IPS-11a (cell line): Measurements from ENCODE around the gene MOCOS.
"Not testable (repeated sequence)": the region's sequence is repeated elsewhere in the genome, so short reads cannot be mapped to it uniquely, and the experiment has no call there.

Experiments
- H3K4me3 ChIP-seq: one replicate; pipeline ENCODE4 v1.5.1; 2013; ENCODE audit warnings: low read depth, low read length, control low read depth

Gene MOCOS

GRCh38 chr18:36197511-36198166 is 10.3 kb downstream of the MOCOS start:
- H3K4me3 ChIP-seq = no peak overlapping the region

GRCh38 chr18:36199691-36200295 is 12.5 kb downstream of the MOCOS start:
- H3K4me3 ChIP-seq = no peak overlapping the region

GRCh38 chr18:36200354-36200771 is 13.1 kb downstream of the MOCOS start:
- no peak overlapping the region for H3K4me3 ChIP-seq

GRCh38 chr18:36201765-36202164 is 14.5 kb downstream of the MOCOS start:
- no peak overlapping the region for H3K4me3 ChIP-seq

- H3K4me3 ChIP-seq = no peak overlapping the region
Observed at GRCh38 chr18:36203360-36203895, 16.1 kb downstream of the MOCOS start.

GRCh38 chr18:36205166-36205565 is 17.9 kb downstream of the MOCOS start:
- H3K4me3 ChIP-seq = no peak overlapping the region

GRCh38 chr18:36207303-36207702 is 20.0 kb downstream of the MOCOS start:
- H3K4me3 ChIP-seq = no peak overlapping the region

- not testable (repeated sequence) for H3K4me3 ChIP-seq
Observed at GRCh38 chr18:36207969-36208368, 20.7 kb downstream of the MOCOS start.

GRCh38 chr18:36211612-36212065 is 24.3 kb downstream of the MOCOS start:
- no peak overlapping the region for H3K4me3 ChIP-seq

- no peak overlapping the region for H3K4me3 ChIP-seq
Observed at GRCh38 chr18:36212301-36213171, 25.2 kb downstream of the MOCOS start.

GRCh38 chr18:36214811-36215210 is 27.5 kb downstream of the MOCOS start:
- H3K4me3 ChIP-seq = no peak overlapping the region

- H3K4me3 ChIP-seq = no peak overlapping the region
Observed at GRCh38 chr18:36215577-36215976, 28.3 kb downstream of the MOCOS start.

- H3K4me3 ChIP-seq = no peak overlapping the region
Observed at GRCh38 chr18:36217348-36217747, 30.1 kb downstream of the MOCOS start.

GRCh38 chr18:36229188-36229587 is 41.9 kb downstream of the MOCOS start:
- H3K4me3 ChIP-seq = no peak overlapping the region

- H3K4me3 ChIP-seq = not testable (repeated sequence)
Observed at GRCh38 chr18:36240510-36240909, 53.2 kb downstream of the MOCOS start.

GRCh38 chr18:36241831-36242230 is 54.5 kb downstream of the MOCOS start:
- H3K4me3 ChIP-seq = no peak overlapping the region

GRCh38 chr18:36247036-36247435 is 59.7 kb downstream of the MOCOS start:
- H3K4me3 ChIP-seq = no peak overlapping the region

GRCh38 chr18:36249392-36249791 is 62.1 kb downstream of the MOCOS start:
- no peak overlapping the region for H3K4me3 ChIP-seq

- H3K4me3 ChIP-seq = no peak overlapping the region
Observed at GRCh38 chr18:36250827-36251226, 63.5 kb downstream of the MOCOS start.

GRCh38 chr18:36255072-36255698 is 67.9 kb downstream of the MOCOS start:
- H3K4me3 ChIP-seq = no peak overlapping the region

GRCh38 chr18:36256094-36256493 is 68.8 kb downstream of the MOCOS start:
- H3K4me3 ChIP-seq = no peak overlapping the region
